OCI-M1 (cell line): Measurements from ENCODE around the gene FIGN.
A peak's percentile ranks its signal among the peaks of the same experiment; 100 is the strongest.

Source experiments
- DNase-seq: peaks from one replicate; lab custom pipeline; 2025; lab: John Stamatoyannopoulos, UW

FIGN gene

GRCh38 chr2:163662141-163662780 lies 73.5 kb downstream of the FIGN start:
- DNase-seq = no peak

GRCh38 chr2:163659224-163659623 lies 76.6 kb downstream of the FIGN start:
- no peak for DNase-seq

- DNase-seq = no peak
Observed at GRCh38 chr2:163658556-163658955, 77.3 kb downstream of the FIGN start.

- DNase-seq = no peak
Observed at GRCh38 chr2:163657281-163657656, 78.5 kb downstream of the FIGN start.

- no peak for DNase-seq
Observed at GRCh38 chr2:163656622-163657280, 79.1 kb downstream of the FIGN start.

- DNase-seq = no peak
Observed at GRCh38 chr2:163655667-163656066, 80.1 kb downstream of the FIGN start.

GRCh38 chr2:163652751-163653150 lies 83.1 kb downstream of the FIGN start:
- DNase-seq = no peak

GRCh38 chr2:163649080-163649479 lies 86.7 kb downstream of the FIGN start:
- no peak for DNase-seq

GRCh38 chr2:163647300-163647699 lies 88.5 kb downstream of the FIGN start:
- no peak for DNase-seq

GRCh38 chr2:163646687-163647086 lies 89.1 kb downstream of the FIGN start:
- DNase-seq = no peak

- DNase-seq = peak; percentile 29
Observed at GRCh38 chr2:163644238-163644637, 91.6 kb downstream of the FIGN start.

- DNase-seq = no peak
Observed at GRCh38 chr2:163641986-163642385, 93.8 kb downstream of the FIGN start.

GRCh38 chr2:163640542-163641193 lies 95.1 kb downstream of the FIGN start:
- DNase-seq = no peak

GRCh38 chr2:163637871-163638270 lies 97.9 kb downstream of the FIGN start:
- DNase-seq = peak; percentile 39

- DNase-seq = no peak
Observed at GRCh38 chr2:163633291-163633690, 102.5 kb downstream of the FIGN start.

GRCh38 chr2:163630836-163631235 lies 105.0 kb downstream of the FIGN start:
- DNase-seq = no peak

GRCh38 chr2:163626639-163627109 lies 109.1 kb downstream of the FIGN start:
- DNase-seq = peak; percentile 82

GRCh38 chr2:163626208-163626607 lies 109.6 kb downstream of the FIGN start:
- no peak for DNase-seq

- no peak for DNase-seq
Observed at GRCh38 chr2:163625632-163626031, 110.2 kb downstream of the FIGN start.

- DNase-seq = no peak
Observed at GRCh38 chr2:163621445-163622004, 114.3 kb downstream of the FIGN start.

- DNase-seq = no peak
Observed at GRCh38 chr2:163617517-163617916, 118.3 kb downstream of the FIGN start.

- no peak for DNase-seq
Observed at GRCh38 chr2:163613266-163613731, 122.5 kb downstream of the FIGN start.

GRCh38 chr2:163612332-163612731 lies 123.5 kb downstream of the FIGN start:
- DNase-seq = no peak
